ENCODE data around the gene CNOT6.
"Not testable (repeated sequence)": the region's sequence is repeated elsewhere in the genome, so short reads cannot be mapped to it uniquely, and the experiment has no call there.

DNA sequence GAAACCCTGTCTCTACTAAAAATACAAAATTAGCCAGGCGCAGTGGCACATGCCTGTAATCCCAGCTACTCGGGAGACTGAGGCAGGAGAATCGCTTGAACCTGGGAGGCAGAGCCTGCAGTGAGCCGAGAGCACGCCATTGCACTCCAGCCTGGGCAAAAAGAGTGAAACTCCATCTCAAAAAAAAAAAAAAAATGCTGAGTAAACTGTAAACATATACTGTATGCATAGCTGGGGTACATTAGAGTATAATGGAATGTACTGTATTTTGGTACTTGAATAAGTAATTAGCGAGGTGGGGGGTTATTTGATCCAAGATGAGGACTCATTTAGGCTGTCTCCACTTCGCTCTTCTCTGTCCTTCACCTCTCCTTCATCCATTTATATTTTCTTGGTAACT, 3.7 kb downstream of the CNOT6 start:
- not testable (repeated sequence) for TF ChIP-seq TAF1 (conservative IDR thresholded peaks at IDR 0.05); MAX (IDR thresholded peaks at IDR 0.05); JUND (IDR thresholded peaks at IDR 0.05); CTCF (IDR thresholded peaks at IDR 0.05; ENCODE audit: low read depth, low read length, missing input control); ZBTB33 (IDR thresholded peaks at IDR 0.05); GABPA (IDR thresholded peaks at IDR 0.05 in 1 of 2, conservative IDR thresholded peaks at IDR 0.05 in 1 of 2); RAD21 (IDR thresholded peaks at IDR 0.05); YY1 (IDR thresholded peaks at IDR 0.05); REST (IDR thresholded peaks at IDR 0.05)
